H1 (cell line): ENCODE measurements around the gene SIGLEC12. TPM values are rescaled to one million over a fixed set of nuclear protein-coding genes. Genes with fewer than 3 reads are reported as not detected.

Experiments
- CTCF ChIA-PET: fragments of 300-600 bp; sonication (Branson Sonifier 250); formaldehyde crosslinking; loops from one replicate; lab custom pipeline; 2021; ENCODE audit not compliant: partially characterized antibody; lab: Charles Lee
- POLR2A ChIA-PET: fragments of 300-600 bp; sonication (Branson Sonifier 250); formaldehyde crosslinking; loops from one replicate; lab custom pipeline; 2021; ENCODE audit warnings: inconsistent platforms; ENCODE audit not compliant: partially characterized antibody; lab: Charles Lee
- DNase-seq, 2 experiments: peaks; one replicate each; pipeline versions ENCODE4 v3.0.0 to v3.0.0-alpha.2; 2010 to 2022; ENCODE audit warnings: low spot score in 2 of 2, low read depth in 1 of 2, mixed read lengths in 1 of 2
- FAIRE-seq: peaks from 2 replicates; lab custom pipeline; 2011; peaks lifted over from hg19 to GRCh38; lab: Jason Lieb, UNC
- H2AFZ ChIP-seq: 2 replicates; pipeline ENCODE4 v1.8.1; 2012; ENCODE audit warnings: low read length, inconsistent platforms
- H2AK5ac ChIP-seq: 2 replicates; pipeline ENCODE4 v1.6.1; 2013; ENCODE audit warnings: low read depth, low read length
- H2BK120ac ChIP-seq: replicated peaks from 2 replicates; pipeline ENCODE3; 2013; ENCODE audit warnings: low read depth, low read length, inconsistent platforms
- H2BK12ac ChIP-seq: 2 replicates; pipeline ENCODE4 v1.6.1; 2013; ENCODE audit warnings: low read depth, low read length
- H2BK15ac ChIP-seq: 2 replicates; pipeline ENCODE4 v1.6.1; 2013; ENCODE audit warnings: low read length
- H2BK20ac ChIP-seq: 2 replicates; pipeline ENCODE4 v1.6.1; 2013; ENCODE audit warnings: low read length
- H2BK5ac ChIP-seq: 2 replicates; pipeline ENCODE4 v1.6.1; 2013; ENCODE audit warnings: low read depth, low read length
- H3K14ac ChIP-seq: 2 replicates; pipeline ENCODE4 v1.6.1; 2013; ENCODE audit warnings: inconsistent platforms; ENCODE audit not compliant: insufficient read length
- H3K18ac ChIP-seq: 2 replicates; pipeline ENCODE4 v1.6.1; 2013; ENCODE audit warnings: low read length; ENCODE audit errors: extremely low read depth
- H3K23ac ChIP-seq: 2 replicates; pipeline ENCODE4 v1.6.1; 2013; ENCODE audit warnings: inconsistent platforms; ENCODE audit not compliant: insufficient read length
- H3K23me2 ChIP-seq: 2 replicates; pipeline ENCODE4 v1.6.1; 2013; ENCODE audit warnings: low read depth, low read length
- H3K27ac ChIP-seq: 2 replicates; pipeline ENCODE4 v1.6.1; 2011; ENCODE audit warnings: low read depth, low read length, inconsistent platforms
- H3K27me3 ChIP-seq, 4 experiments: replicated peaks in 1 of 4; 1 replicate in 1 of 4; 2 replicates in 3 of 4; pipeline versions ENCODE4 v1.6.1 to v1.8.1; 2011 to 2013; ENCODE audit warnings: low read length in 3 of 4, mild to moderate bottlenecking in 3 of 4, inconsistent platforms in 2 of 4, mixed read lengths in 2 of 4, moderate library complexity in 1 of 4; ENCODE audit not compliant: control insufficient read depth in 3 of 4, insufficient read depth in 3 of 4; ENCODE audit errors: extremely low read depth in 1 of 4
- H3K36me3 ChIP-seq, 4 experiments: 2 replicates each; pipeline versions ENCODE4 v1.6.1 to v1.8.1; 2011 to 2013; ENCODE audit warnings: mild to moderate bottlenecking in 4 of 4, low read length in 3 of 4, moderate library complexity in 2 of 4, control low read depth in 1 of 4, inconsistent platforms in 1 of 4; ENCODE audit not compliant: insufficient read depth in 4 of 4, control insufficient read depth in 2 of 4
- H3K4ac ChIP-seq: replicated peaks from 2 replicates; pipeline ENCODE3; 2013; ENCODE audit warnings: low read length, low read depth, mixed read lengths, inconsistent platforms; ENCODE audit not compliant: insufficient read length
- H3K4me1 ChIP-seq, 4 experiments: replicated peaks in 1 of 4; 1 replicate in 1 of 4; 2 replicates in 3 of 4; pipeline versions ENCODE4 v1.6.1 to v1.8.1; 2011 to 2013; ENCODE audit warnings: low read length in 3 of 4, inconsistent platforms in 2 of 4, mixed read lengths in 1 of 4; ENCODE audit not compliant: insufficient read depth in 4 of 4, control insufficient read depth in 3 of 4
- H3K4me2 ChIP-seq, 2 experiments: 2 replicates each; pipeline versions ENCODE4 v1.6.1 to v1.8.1; 2011 to 2013; ENCODE audit warnings: low read depth in 2 of 2, low read length in 2 of 2, control low read depth in 1 of 2, inconsistent platforms in 1 of 2, mild to moderate bottlenecking in 1 of 2; ENCODE audit not compliant: insufficient read depth in 1 of 2
- H3K4me3 ChIP-seq, 4 experiments: fragments of 200-600, 300-600 bp in 1 of 4; sonication (generic), shearing (Covaris generic), sonication (Bioruptor Twin) in 1 of 4; 2 replicates each; pipeline versions ENCODE4 v1.5.1 to v1.8.1; 2011 to 2016; ENCODE audit warnings: low read length in 4 of 4, low read depth in 3 of 4, control low read depth in 2 of 4, inconsistent platforms in 2 of 4, mild to moderate bottlenecking in 2 of 4, mixed read lengths in 1 of 4, moderate library complexity in 1 of 4; ENCODE audit not compliant: insufficient read depth in 2 of 4; ENCODE audit errors: extremely low read depth in 1 of 4
- H3K56ac ChIP-seq: replicated peaks from 2 replicates; pipeline ENCODE3; 2013; ENCODE audit warnings: low read depth, mild to moderate bottlenecking, mixed read lengths, low read length, inconsistent platforms; ENCODE audit not compliant: insufficient read length
- H3K79me1 ChIP-seq: 2 replicates; pipeline ENCODE4 v1.6.1; 2013; ENCODE audit warnings: low read depth, low read length, control low read depth
- H3K79me2 ChIP-seq, 2 experiments: 2 replicates each; pipeline versions ENCODE4 v1.6.1 to v1.8.1; 2012 to 2013; ENCODE audit warnings: low read length in 2 of 2, mild to moderate bottlenecking in 2 of 2, inconsistent platforms in 1 of 2; ENCODE audit not compliant: insufficient read depth in 2 of 2, control insufficient read depth in 1 of 2
- H3K9ac ChIP-seq, 4 experiments: replicated peaks in 1 of 4; 1 replicate in 1 of 4; 2 replicates in 3 of 4; pipeline versions ENCODE4 v1.6.1 to v1.8.1; 2011 to 2013; ENCODE audit warnings: low read depth in 3 of 4, low read length in 3 of 4, control low read depth in 2 of 4, mild to moderate bottlenecking in 2 of 4, moderate library complexity in 2 of 4, inconsistent platforms in 1 of 4; ENCODE audit errors: extremely low read depth in 1 of 4
- H3K9me3 ChIP-seq, 2 experiments: 2 replicates each; pipeline versions ENCODE4 v1.6.1 to v1.8.1; 2012 to 2013; ENCODE audit warnings: mild to moderate bottlenecking in 2 of 2, moderate library complexity in 2 of 2, control low read depth in 1 of 2, inconsistent platforms in 1 of 2, low read depth in 1 of 2, low read length in 1 of 2, mixed read lengths in 1 of 2; ENCODE audit not compliant: insufficient read depth in 2 of 2
- H4K20me1 ChIP-seq, 2 experiments: replicated peaks in 1 of 2; 2 replicates each; pipeline versions ENCODE3 to v1.8.1; 2011 to 2013; ENCODE audit warnings: inconsistent platforms in 2 of 2, low read length in 2 of 2, mild to moderate bottlenecking in 1 of 2; ENCODE audit not compliant: insufficient read depth in 2 of 2, control insufficient read depth in 1 of 2
- H4K5ac ChIP-seq: 2 replicates; pipeline ENCODE4 v1.6.1; 2013; ENCODE audit warnings: low read length, low read depth, mixed read lengths, inconsistent platforms; ENCODE audit not compliant: insufficient read length
- H4K8ac ChIP-seq: 2 replicates; pipeline ENCODE4 v1.8.0; 2013; ENCODE audit warnings: mild to moderate bottlenecking, moderate library complexity, low read length, inconsistent platforms; ENCODE audit not compliant: insufficient read depth; ENCODE audit errors: extremely low read depth
- H4K91ac ChIP-seq: replicated peaks from 2 replicates; pipeline ENCODE3; 2013; ENCODE audit warnings: low read length, mixed read lengths, inconsistent platforms; ENCODE audit not compliant: insufficient read length
- ASH2L ChIP-seq: fragments of 200-600, 300-600 bp; sonication (generic); IDR thresholded peaks from one replicate; pipeline ENCODE4 v1.7.1; 2017; ENCODE audit warnings: low read length
- BCL11A ChIP-seq, 2 experiments: IDR thresholded peaks; one replicate each; pipeline ENCODE4 v1.6.1; 2011; ENCODE audit warnings: low read depth in 2 of 2, low read length in 2 of 2, mild to moderate bottlenecking in 2 of 2
- CBX5 ChIP-seq: fragments of 300-800, 300-1000 bp; sonication (generic); IDR thresholded peaks from 2 replicates; pipeline ENCODE4 v1.7.1; 2016; ENCODE audit warnings: antibody characterized with exemption, low read length, low read depth
- CBX8 ChIP-seq: fragments of 300-800, 300-1000 bp; sonication (generic); IDR thresholded peaks from 2 replicates; pipeline ENCODE4 v1.7.1; 2016; ENCODE audit warnings: low read depth, low read length, borderline replicate concordance
- EZH2 ChIP-seq: fragments of 200-600 bp; sonication (generic); IDR thresholded peaks from 2 replicates; pipeline ENCODE4 v1.7.1; 2012; ENCODE audit warnings: low read depth, mild to moderate bottlenecking, moderate library complexity, low read length, inconsistent platforms; ENCODE audit not compliant: severe bottlenecking
- FOSL1 ChIP-seq: IDR thresholded peaks from 2 replicates; pipeline ENCODE4 v1.6.1; 2011; ENCODE audit warnings: mild to moderate bottlenecking, low read depth, low read length, moderate library complexity; ENCODE audit not compliant: insufficient read depth
- GABPA ChIP-seq: IDR thresholded peaks from 2 replicates; pipeline ENCODE4 v1.6.1; 2011; ENCODE audit warnings: mild to moderate bottlenecking, low read length, moderate library complexity, borderline replicate concordance; ENCODE audit not compliant: insufficient read depth
- HDAC6 ChIP-seq: IDR thresholded peaks from one replicate; pipeline ENCODE4 v1.7.1; 2012; ENCODE audit warnings: low read depth, mild to moderate bottlenecking, inconsistent platforms, low read length, moderate library complexity
- KDM4A ChIP-seq: IDR thresholded peaks from one replicate; pipeline ENCODE4 v1.7.1; 2012; ENCODE audit warnings: low read depth, mild to moderate bottlenecking, moderate library complexity, low read length, inconsistent platforms; ENCODE audit not compliant: severe bottlenecking
- RNF2 ChIP-seq: fragments of 200-900, 300-1000 bp; sonication (generic); IDR thresholded peaks from 2 replicates; pipeline ENCODE4 v1.7.1; 2016; ENCODE audit warnings: borderline replicate concordance, low read depth, mild to moderate bottlenecking, antibody characterized with exemption, low read length; ENCODE audit not compliant: poor library complexity, severe bottlenecking; ENCODE audit errors: missing control alignments
- TAF7 ChIP-seq: optimal IDR thresholded peaks from 2 replicates; pipeline ENCODE3; 2011; ENCODE audit warnings: low read depth, mild to moderate bottlenecking, inconsistent platforms, low read length, moderate library complexity, borderline replicate concordance
- TBP ChIP-seq: IDR thresholded peaks from 2 replicates; pipeline ENCODE4 v1.6.1; 2011; ENCODE audit warnings: low read depth, low read length, improper control_type of control experiment
- WGBS, 2 experiments: shearing (Covaris generic) in 1 of 2; methylation state at CpG; one replicate each; pipeline versions ENCODE4 v1.1.6 to v1.1.7; 2013 to 2015; ENCODE audit warnings: low lambda C conversion rate in 2 of 2, mixed read lengths in 2 of 2, inconsistent platforms in 1 of 2, low coverage in 1 of 2, missing lambda C conversion rate in 1 of 2; ENCODE audit not compliant: insufficient replicate concordance in 2 of 2, insufficient coverage in 1 of 2, insufficient read length in 1 of 2; ENCODE audit errors: extremely low coverage in 1 of 2, missing lambda C conversion rate in 1 of 2; 5-methylcytosine and 5-hydroxymethylcytosine counted together
- polyA plus RNA-seq, 7 experiments: library from polyadenylated mRNA; depleted of rRNA in 3 of 7; stranded (reverse) in 5 of 7; unstranded in 2 of 7; fragments of >200 nt in 5 of 7; fragments of 200-250 nt in 2 of 7; gene quantifications; 1 replicate in 5 of 7; 2 replicates in 1 of 7; 4 replicates in 1 of 7; pipeline versions ENCODE4 v1.2.1 to v1.2.3, GENCODE V29; 2011 to 2013; ENCODE audit warnings: missing spikeins in 2 of 7, mixed read lengths in 2 of 7
- total RNA-seq: library from RNA; stranded (reverse); fragmentation: NEBNext Ultra II Directional; extraction: Animal tissue kit (Norgen Biotek cat#: 25700); gene quantifications from 2 replicates; pipeline ENCODE4 v1.2.1, GENCODE V29; 2021
- TF ChIP-seq, protein P1 (sequence below): IDR thresholded peaks from 2 replicates; pipeline ENCODE4 v1.6.1; 2011; ENCODE audit warnings: low read length, improper control_type of control experiment

SIGLEC12 gene
- total and polyA plus RNA-seq, 2 of the 8 experiments (the other 6 are each of a cell fraction or from before 2014, with no cell fraction given): not detected

DNA sequence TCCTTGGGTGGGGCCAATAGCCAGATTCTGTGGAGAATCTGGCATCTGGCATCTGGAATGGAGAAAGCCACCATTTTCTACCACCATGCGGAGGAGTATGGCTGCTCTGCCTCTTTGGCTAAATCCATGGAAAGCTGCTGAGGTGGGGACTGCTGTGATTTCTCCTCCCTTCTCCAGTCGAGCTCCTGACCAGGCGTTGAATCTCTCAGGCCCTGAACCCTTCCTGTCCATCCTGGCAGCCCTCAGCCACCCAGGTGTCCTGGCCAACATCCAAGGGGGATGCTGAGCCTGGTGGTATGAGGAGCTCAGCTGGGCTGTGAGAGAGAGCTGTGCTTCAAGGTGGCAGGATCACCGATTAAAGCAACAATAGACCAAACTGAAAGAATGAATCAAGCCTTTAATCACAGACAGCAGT, 47.3 kb upstream of the SIGLEC12 start:
- Histone ChIP-seq H3K4me3 (no peak overlapping the region), H2AK5ac (no peak overlapping the region), H3K79me2 (no peaks in the 10 kb centered on the region), H4K5ac (no peak overlapping the region), H3K27ac (no peak overlapping the region), H3K27me3 (no peaks in the 10 kb centered on the region), H3K23me2 (peaks cover 3% of the 10 kb centered on the region; the same call in 1 of the 2 replicates), H2BK20ac (no peak overlapping the region), H3K4me2 (no peak overlapping the region), H3K18ac (no peak overlapping the region), H3K36me3 (no peaks in the 10 kb centered on the region), H3K23ac (no peak overlapping the region), H4K20me1 (no peaks in the 10 kb centered on the region), H3K4ac (no peak overlapping the region), H2BK15ac (no peak overlapping the region), H2AFZ (no peak overlapping the region), H2BK120ac (no peak overlapping the region), H3K9me3 (peaks cover 29 to 50% of the 10 kb centered on the region in 2 experiments; a peak in 3 of 4 replicates), H4K91ac (no peak overlapping the region), H3K4me1 (no peaks in the 10 kb centered on the region), H3K9ac (no peak overlapping the region), H3K56ac (no peak overlapping the region), H3K79me1 (no peaks in the 10 kb centered on the region), H2BK5ac (no peak overlapping the region), H2BK12ac (no peak overlapping the region), H4K8ac (no peak overlapping the region), H3K14ac (no peak overlapping the region)
- no peak for DNase-seq
- FAIRE-seq: no peak
- POLR2A ChIA-PET: no interaction called here
- CTCF ChIA-PET: interaction anchor here (1.6 kb wide), 1 partner anchor 34 kb away, joined by 3 read pairs; no protein-coding TSS in a partner anchor
- WGBS, 2 experiments: 79% methylated on average over 4 of the region's 4 CpGs; no CpG with 5 or more reads in 1 of the 2 experiments
- no peak for TF ChIP-seq GABPA
- no peak for TF ChIP-seq TBP
- TF ChIP-seq, protein P1, sequence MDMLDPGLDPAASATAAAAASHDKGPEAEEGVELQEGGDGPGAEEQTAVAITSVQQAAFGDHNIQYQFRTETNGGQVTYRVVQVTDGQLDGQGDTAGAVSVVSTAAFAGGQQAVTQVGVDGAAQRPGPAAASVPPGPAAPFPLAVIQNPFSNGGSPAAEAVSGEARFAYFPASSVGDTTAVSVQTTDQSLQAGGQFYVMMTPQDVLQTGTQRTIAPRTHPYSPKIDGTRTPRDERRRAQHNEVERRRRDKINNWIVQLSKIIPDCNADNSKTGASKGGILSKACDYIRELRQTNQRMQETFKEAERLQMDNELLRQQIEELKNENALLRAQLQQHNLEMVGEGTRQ: no peak
- TF ChIP-seq RNF2: no peak
- no peak for TF ChIP-seq HDAC6
- no peak for TF ChIP-seq CBX5
- no peak for TF ChIP-seq EZH2
- TF ChIP-seq TAF7: no peak
- no peak for TF ChIP-seq ASH2L
- TF ChIP-seq CBX8: no peak
- TF ChIP-seq FOSL1: no peak
- TF ChIP-seq KDM4A: no peak
- no peak for TF ChIP-seq BCL11A (IDR thresholded peaks at IDR 0.05; ENCODE audit: low read depth in 2 of 2, low read length in 2 of 2)
